ENCODE results near the gene PPP1R3D.

Gene PPP1R3D

DNA sequence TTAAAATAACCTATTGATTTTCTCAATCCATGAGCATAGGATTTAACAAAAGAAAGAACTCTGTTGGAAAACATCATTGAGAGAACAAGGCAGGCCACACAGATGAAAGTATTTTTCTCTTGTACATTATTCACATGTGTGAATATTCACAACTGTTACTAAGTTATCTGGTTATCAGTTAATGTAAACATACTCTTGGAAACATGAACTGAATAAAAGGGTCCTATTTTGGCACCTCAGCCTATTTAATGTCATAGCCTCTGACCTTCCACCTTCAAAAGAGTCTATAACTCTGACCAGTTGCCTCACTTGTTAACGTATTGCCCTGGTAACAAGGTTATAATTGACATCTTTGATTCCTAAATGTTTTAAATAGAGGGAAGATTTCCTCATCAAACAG lies 14.7 kb downstream of the PPP1R3D start:
- no peak for TF ChIP-seq CTCF (conservative IDR thresholded peaks at IDR 0.05; ENCODE audit: low read depth, low read length)
- DNase-seq (ENCODE audit: low read depth): no peak
- no peak overlapping the region for H3K4me3 ChIP-seq (ENCODE audit: low read depth, low read length)

DNA sequence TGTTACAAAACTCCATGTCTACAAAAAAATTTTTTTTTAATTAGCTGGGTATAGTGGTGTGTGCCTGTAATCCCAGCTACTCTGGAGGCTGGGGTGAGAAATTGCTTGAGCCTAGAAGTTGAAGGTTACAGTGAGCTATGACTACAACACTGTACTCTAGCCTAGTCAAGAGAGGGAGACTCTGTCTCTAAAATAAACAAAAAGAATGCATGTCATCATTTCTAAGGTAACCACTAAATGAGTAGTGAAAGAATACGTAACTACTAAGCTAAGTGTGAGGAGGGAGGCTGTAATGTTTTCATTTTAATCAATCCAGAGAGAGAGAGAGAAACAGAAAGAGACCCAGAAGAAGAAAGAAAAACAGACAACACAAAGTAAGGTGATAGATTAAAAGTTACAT lies 16.6 kb downstream of the PPP1R3D start:
- no peak overlapping the region for H3K4me3 ChIP-seq (ENCODE audit: low read depth, low read length)
- TF ChIP-seq CTCF (conservative IDR thresholded peaks at IDR 0.05; ENCODE audit: low read depth, low read length): no peak
- no peak for DNase-seq (ENCODE audit: low read depth)

- DNase-seq (ENCODE audit: low read depth): no peak
- H3K4me3 ChIP-seq (ENCODE audit: low read depth, low read length): no peak overlapping the region
- no peak for TF ChIP-seq CTCF (conservative IDR thresholded peaks at IDR 0.05; ENCODE audit: low read depth, low read length)
Measured at GRCh38 chr20:59920944-59921343, 19.2 kb downstream of the PPP1R3D start.

DNA sequence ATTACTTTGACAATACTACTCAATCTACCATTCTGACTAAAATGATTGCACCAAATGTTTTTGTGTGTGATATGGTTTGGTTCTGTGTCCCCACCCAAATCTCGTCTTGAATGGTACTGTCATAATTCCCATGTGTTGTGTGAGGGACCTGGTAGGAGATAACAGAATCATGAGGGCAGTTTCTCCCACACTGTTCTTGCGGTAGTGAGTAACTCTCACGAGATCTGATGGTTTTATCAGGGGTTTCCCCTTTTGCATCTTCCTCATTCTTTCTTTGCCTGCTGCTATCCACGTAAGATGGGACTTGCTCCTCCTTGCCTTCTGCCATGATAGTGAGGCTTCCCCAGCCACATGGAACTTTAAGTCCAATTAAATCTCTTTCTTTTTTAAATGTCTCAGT lies 27.5 kb downstream of the PPP1R3D start:
- TF ChIP-seq CTCF (conservative IDR thresholded peaks at IDR 0.05; ENCODE audit: low read depth, low read length): no peak
- no peak overlapping the region for H3K4me3 ChIP-seq (ENCODE audit: low read depth, low read length)
- DNase-seq (ENCODE audit: low read depth): no peak

DNA sequence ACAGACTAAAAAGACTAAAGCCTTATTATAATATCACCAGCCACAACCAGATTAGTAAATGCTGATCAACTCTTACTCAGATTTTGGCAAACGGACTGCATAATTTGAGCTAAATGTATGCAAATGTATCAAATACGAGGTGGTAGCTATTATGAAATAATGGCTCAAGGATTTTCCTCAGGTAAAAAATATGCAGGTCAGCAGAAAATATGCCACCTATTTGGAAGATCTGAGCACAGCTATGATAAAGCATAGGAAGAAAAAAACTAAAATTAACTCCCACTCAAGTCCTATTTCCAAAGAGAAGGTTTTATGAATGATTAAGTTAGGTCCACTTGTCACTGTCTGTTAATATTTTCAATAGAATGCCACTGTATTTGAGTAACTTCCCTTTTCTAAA lies 29.1 kb downstream of the PPP1R3D start:
- no peak overlapping the region for H3K4me3 ChIP-seq (ENCODE audit: low read depth, low read length)
- TF ChIP-seq CTCF (conservative IDR thresholded peaks at IDR 0.05; ENCODE audit: low read depth, low read length): no peak
- DNase-seq (ENCODE audit: low read depth): no peak

DNA sequence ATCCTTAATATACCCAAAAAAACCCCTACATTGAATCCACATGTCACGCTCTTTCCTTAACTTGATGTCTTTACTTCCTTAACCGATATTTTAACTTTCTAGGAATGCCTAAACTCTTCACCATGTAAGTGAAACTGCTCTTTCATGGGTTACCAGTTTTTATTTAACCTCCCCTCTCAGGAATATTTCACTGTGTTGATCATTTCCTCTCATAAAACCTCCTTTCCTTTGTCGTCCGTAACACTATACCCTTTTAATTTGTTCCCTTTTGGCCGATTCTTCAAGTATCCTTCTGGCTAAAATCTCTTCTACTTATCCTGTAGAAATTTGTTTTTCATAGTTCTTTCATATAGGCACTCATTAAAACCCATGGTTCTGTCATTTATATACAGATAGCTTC lies 31.2 kb downstream of the PPP1R3D start:
- no peak for TF ChIP-seq CTCF (conservative IDR thresholded peaks at IDR 0.05; ENCODE audit: low read depth, low read length)
- H3K4me3 ChIP-seq (ENCODE audit: low read depth, low read length): no peak overlapping the region
- DNase-seq (ENCODE audit: low read depth): no peak

DNA sequence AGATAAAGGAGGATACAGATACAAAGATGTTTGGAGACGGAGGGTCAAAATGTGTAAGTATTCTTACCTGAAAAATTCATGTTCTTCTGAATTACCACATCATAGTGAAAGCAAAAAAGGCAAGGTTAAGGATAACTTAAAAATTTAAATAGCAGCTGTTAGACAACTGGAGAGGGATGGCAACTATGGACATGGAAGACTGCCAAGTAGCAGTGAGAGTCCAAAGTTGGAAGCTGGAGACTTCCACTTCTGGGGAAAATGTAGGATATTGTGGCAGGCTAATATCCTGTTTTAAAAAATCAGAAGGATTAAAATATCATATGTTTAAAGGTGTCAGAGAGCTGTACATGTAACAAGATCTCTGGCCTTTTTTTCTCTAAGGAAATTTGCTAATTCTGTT lies 36.5 kb downstream of the PPP1R3D start:
- no peak for TF ChIP-seq CTCF (conservative IDR thresholded peaks at IDR 0.05; ENCODE audit: low read depth, low read length)
- H3K4me3 ChIP-seq (ENCODE audit: low read depth, low read length): no peak overlapping the region
- DNase-seq (ENCODE audit: low read depth): no peak
